ENCODE measurements around the gene TPR.

Gene TPR

DNA sequence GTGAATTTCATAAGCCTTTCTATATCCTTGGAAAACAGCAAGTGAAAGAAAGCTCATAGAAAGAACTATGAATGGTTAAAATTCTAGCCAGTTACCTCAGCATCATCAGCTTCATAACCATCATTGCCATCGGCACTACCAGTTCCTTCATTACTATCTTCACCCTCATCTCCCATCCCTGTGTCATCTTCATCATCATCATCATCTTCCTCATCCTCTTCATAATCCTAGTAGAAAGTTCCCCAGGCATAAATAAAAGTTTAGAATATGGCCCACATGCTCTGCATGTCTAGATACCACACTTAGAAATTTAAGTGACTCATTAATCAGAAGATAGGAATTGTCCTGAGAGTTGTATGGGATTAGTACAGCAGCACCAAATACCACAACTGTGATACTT, 49.0 kb downstream of the TPR start:
- TF ChIP-seq CTCF (conservative IDR thresholded peaks at IDR 0.05; ENCODE audit: low read length): no peak
- DNase-seq (ENCODE audit: low read depth): peak; percentile 6
- H3K4me3 ChIP-seq (ENCODE audit: low read length): no peak overlapping the region

- peak; percentile 61 for TF ChIP-seq CTCF (conservative IDR thresholded peaks at IDR 0.05; ENCODE audit: low read length)
Observed at GRCh38 chr1:186325239-186325638, 49.8 kb downstream of the TPR start.

GRCh38 chr1:186323865-186324264, 51.2 kb downstream of the TPR start:
- no peak overlapping the region for H3K4me3 ChIP-seq (ENCODE audit: low read length)
- DNase-seq (ENCODE audit: low read depth): no peak
- no peak for TF ChIP-seq CTCF (conservative IDR thresholded peaks at IDR 0.05; ENCODE audit: low read length)

More at GRCh38 chr1:186325239-186325638, 49.8 kb downstream of the TPR start:
- H3K4me3 ChIP-seq (ENCODE audit: low read length): no peak overlapping the region
- DNase-seq (ENCODE audit: low read depth): peak; percentile 25

- TF ChIP-seq CTCF (conservative IDR thresholded peaks at IDR 0.05; ENCODE audit: low read length): no peak
- H3K4me3 ChIP-seq (ENCODE audit: low read length): no peak overlapping the region
- DNase-seq (ENCODE audit: low read depth): no peak
Observed at GRCh38 chr1:186315570-186315969, 59.5 kb downstream of the TPR start.

GRCh38 chr1:186311375-186312051, 63.5 kb downstream of the TPR start:
- no peak for TF ChIP-seq CTCF (conservative IDR thresholded peaks at IDR 0.05; ENCODE audit: low read length)
- DNase-seq (ENCODE audit: low read depth): no peak
- H3K4me3 ChIP-seq (ENCODE audit: low read length): no peak overlapping the region

- DNase-seq (ENCODE audit: low read depth): no peak
- TF ChIP-seq CTCF (conservative IDR thresholded peaks at IDR 0.05; ENCODE audit: low read length): no peak
Observed at GRCh38 chr1:186310307-186310706, 64.7 kb downstream of the TPR start.

GRCh38 chr1:186308264-186309060, 66.6 kb downstream of the TPR start:
- H3K4me3 ChIP-seq (ENCODE audit: low read length): no peak overlapping the region
- DNase-seq (ENCODE audit: low read depth): no peak
- TF ChIP-seq CTCF (conservative IDR thresholded peaks at IDR 0.05; ENCODE audit: low read length): no peak

More at GRCh38 chr1:186310307-186310706, 64.7 kb downstream of the TPR start:
- no peak overlapping the region for H3K4me3 ChIP-seq (ENCODE audit: low read length)
